ENCODE data around the gene GNAT1.

GNAT1 gene

DNA sequence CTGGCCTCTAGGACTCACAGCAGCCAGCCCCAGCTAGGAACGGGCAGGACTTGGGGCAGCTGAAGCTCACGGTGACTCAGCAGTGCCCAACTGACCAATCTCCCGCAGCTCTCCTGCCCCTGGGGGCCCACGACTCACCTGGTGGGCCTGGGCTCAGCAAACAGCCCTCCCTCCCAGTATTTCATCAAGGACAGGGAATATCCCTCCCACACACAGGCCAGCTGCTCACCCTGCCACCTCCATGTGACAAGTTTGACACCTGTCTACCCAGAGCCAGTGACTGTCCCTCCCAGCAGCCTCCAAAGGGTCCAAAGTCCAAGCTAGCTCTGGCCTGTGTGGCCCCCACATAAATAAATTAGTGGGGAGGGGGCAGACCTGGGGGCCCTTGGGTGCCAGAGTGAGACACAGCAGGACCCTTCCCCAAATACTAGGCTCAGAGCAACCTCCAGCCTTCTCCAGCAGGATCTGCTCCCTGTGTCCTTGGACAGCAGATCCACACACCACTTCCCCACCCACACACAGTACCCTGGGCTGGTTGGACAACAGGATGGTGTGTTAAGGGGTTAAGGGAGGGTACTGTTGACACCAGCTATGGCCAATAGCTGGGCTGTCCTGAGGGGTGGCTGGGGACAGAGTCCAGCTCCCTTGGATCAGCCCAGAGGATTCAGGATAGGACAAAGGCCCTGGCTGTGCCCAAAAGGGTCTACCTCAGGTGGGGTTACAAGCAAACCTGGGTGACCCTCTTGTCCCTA is 4.3 kb downstream of the GNAT1 start:
- no peak overlapping the region for H3K4me3 ChIP-seq (ENCODE audit: insufficient read length, low read depth)
- peak overlapping the region; percentile 50 for H3K9ac ChIP-seq (ENCODE audit: insufficient read length, low read depth)
- H3K27me3 ChIP-seq (ENCODE audit: insufficient read depth, insufficient read length) = peaks cover 3% of the 10 kb centered on the region
- peaks cover 16% of the 10 kb centered on the region for H3K4me1 ChIP-seq (ENCODE audit: insufficient read depth, insufficient read length)
- DNase-seq (ENCODE audit: low read depth, low spot score) = no peak
- no peaks in the 10 kb centered on the region for H3K36me3 ChIP-seq (ENCODE audit: insufficient read depth, insufficient read length, low read length)
- H3K9me3 ChIP-seq (ENCODE audit: insufficient read depth, low read length) = no peaks in the 10 kb centered on the region
- no peak for TF ChIP-seq YY1 (IDR thresholded peaks at IDR 0.05; ENCODE audit: insufficient read depth, insufficient read length)
- no peak for TF ChIP-seq SUZ12 (IDR thresholded peaks at IDR 0.05; ENCODE audit: extremely low read depth, insufficient read depth, insufficient read length)
- TF ChIP-seq ZNF274 (IDR thresholded peaks at IDR 0.05; ENCODE audit: low read depth, low read length) = no peak

DNA sequence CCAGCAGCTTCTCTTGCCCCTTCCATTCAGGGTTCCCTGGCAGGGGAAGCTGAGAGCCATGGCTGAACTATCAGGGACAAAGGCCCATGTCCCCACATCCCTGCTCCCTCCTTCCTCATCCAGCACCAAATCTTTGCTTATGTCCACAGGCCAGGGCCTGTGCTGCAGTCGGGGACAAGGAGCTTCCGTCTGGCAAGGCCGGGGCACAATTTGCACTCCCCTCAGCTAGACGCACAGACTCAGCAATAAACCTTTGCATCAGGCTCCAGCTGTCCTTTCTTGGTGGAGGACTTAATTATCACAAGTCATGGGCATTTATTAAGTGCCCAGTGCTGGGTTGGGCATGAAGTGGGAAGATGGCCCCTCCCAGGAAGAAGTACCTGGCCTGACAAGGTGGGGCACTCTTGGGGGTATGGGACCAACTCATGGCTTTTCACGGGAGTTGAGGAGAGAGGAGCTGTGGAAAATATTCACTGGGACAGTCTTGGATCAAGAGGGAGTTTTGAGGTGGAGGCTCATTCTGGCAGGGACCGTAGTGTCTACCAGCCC is 4.9 kb downstream of the GNAT1 start:
- DNase-seq (ENCODE audit: low read depth, low spot score) = no peak
- no peak for TF ChIP-seq ZNF274 (IDR thresholded peaks at IDR 0.05; ENCODE audit: low read depth, low read length)
- no peak for TF ChIP-seq SUZ12 (IDR thresholded peaks at IDR 0.05; ENCODE audit: extremely low read depth, insufficient read depth, insufficient read length)
- no peak for TF ChIP-seq YY1 (IDR thresholded peaks at IDR 0.05; ENCODE audit: insufficient read depth, insufficient read length)
- Histone ChIP-seq H3K4me3 (ENCODE audit: insufficient read length, low read depth) (no peak overlapping the region), H3K4me1 (ENCODE audit: insufficient read depth, insufficient read length) (peaks cover 16% of the 10 kb centered on the region), H3K27me3 (ENCODE audit: insufficient read depth, insufficient read length) (peaks cover 3% of the 10 kb centered on the region), H3K9me3 (ENCODE audit: insufficient read depth, low read length) (no peaks in the 10 kb centered on the region), H3K36me3 (ENCODE audit: insufficient read depth, insufficient read length, low read length) (no peaks in the 10 kb centered on the region), H3K9ac (ENCODE audit: insufficient read length, low read depth) (no peak overlapping the region)

DNA sequence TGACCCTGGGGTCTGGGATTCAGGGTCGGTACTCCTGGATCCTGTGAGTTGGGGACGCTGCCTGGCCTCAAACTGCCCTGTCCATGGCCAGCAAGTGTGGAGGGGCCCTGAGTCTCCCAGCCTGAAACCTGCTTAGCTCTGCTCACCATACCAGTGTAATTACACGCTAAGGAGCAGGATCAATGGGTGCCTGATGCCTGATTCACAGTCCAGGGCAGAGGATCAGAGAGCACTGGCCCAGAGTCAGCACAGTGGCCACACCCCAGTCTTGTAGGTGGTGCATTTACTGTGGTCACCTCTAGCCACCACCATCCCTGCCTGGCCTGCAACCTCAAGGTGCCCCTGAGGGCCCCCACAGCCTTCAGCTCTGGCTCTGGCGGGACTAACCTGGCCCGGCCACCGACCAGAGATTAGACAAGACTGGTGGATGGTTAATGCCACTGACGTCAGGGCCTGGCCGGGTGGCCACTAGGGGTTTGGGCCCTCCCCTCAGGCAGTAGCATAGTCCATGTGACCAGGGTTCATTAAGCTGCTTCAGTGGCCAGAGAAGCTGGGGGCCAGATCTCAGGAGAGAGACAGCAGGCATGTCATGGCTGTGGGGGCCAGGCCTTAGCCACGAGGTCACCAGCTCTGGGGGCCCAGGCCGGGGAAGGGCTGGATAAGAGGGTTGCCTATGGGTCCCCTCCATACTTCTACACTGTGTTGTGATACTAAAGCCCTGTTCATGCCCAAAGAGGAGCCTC is 10.3 kb downstream of the GNAT1 start:
- DNase-seq (ENCODE audit: low read depth, low spot score) = no peak
- no peak overlapping the region for H3K4me3 ChIP-seq (ENCODE audit: insufficient read length, low read depth)
- H3K9me3 ChIP-seq (ENCODE audit: insufficient read depth, low read length) = no peaks in the 10 kb centered on the region
- H3K4me1 ChIP-seq (ENCODE audit: insufficient read depth, insufficient read length) = peaks cover 22% of the 10 kb centered on the region
- peaks cover 27% of the 10 kb centered on the region for H3K27me3 ChIP-seq (ENCODE audit: insufficient read depth, insufficient read length)
- TF ChIP-seq ZNF274 (IDR thresholded peaks at IDR 0.05; ENCODE audit: low read depth, low read length) (no peak), SUZ12 (IDR thresholded peaks at IDR 0.05; ENCODE audit: extremely low read depth, insufficient read depth, insufficient read length) (no peak), YY1 (IDR thresholded peaks at IDR 0.05; ENCODE audit: insufficient read depth, insufficient read length) (no peak)
- H3K9ac ChIP-seq (ENCODE audit: insufficient read length, low read depth) = no peak overlapping the region
- H3K36me3 ChIP-seq (ENCODE audit: insufficient read depth, insufficient read length, low read length) = no peaks in the 10 kb centered on the region

DNA sequence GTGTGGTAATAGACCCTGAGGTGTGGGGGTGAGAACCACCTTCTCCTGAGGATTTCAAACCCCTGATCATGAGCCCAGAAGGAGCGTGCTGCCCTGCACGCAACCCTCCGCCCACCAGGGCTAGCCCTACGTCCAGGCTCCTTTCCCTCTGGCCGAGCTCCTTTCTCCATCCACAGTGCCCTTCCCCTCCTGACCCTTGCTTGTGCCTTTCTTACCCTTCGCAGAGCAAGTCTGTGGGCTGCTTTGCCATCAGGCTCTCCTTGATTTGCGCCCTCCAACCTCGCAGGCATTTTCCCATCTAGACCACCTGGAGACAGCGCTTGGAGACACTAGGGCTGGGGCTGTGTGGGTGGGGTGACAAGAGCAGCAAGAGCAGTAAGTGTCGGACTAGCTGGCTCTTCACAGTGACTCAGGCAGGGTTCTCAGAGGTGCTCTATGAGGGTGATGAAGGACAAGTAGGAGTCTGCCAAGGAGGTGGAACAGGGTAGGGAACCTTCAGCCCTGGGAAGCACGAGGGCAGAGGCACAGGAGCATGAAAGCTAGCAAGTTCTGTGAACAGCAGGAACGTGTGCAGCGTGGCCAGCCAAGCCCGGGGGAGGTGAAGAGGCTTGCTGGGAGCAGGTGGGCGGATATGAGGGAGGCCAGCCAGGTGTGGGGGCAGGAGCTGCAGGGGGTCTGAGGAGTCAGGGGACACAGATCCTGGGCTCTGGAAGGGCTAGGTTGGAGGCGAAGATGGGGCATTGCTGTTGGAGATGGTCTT is 11.1 kb downstream of the GNAT1 start:
- no peak for TF ChIP-seq YY1 (IDR thresholded peaks at IDR 0.05; ENCODE audit: insufficient read depth, insufficient read length)
- TF ChIP-seq SUZ12 (IDR thresholded peaks at IDR 0.05; ENCODE audit: extremely low read depth, insufficient read depth, insufficient read length) = no peak
- Histone ChIP-seq H3K4me1 (ENCODE audit: insufficient read depth, insufficient read length) (peaks cover 22% of the 10 kb centered on the region), H3K4me3 (ENCODE audit: insufficient read length, low read depth) (no peak overlapping the region), H3K9ac (ENCODE audit: insufficient read length, low read depth) (no peak overlapping the region), H3K9me3 (ENCODE audit: insufficient read depth, low read length) (no peaks in the 10 kb centered on the region), H3K36me3 (ENCODE audit: insufficient read depth, insufficient read length, low read length) (no peaks in the 10 kb centered on the region), H3K27me3 (ENCODE audit: insufficient read depth, insufficient read length) (peaks cover 35% of the 10 kb centered on the region)
- no peak for DNase-seq (ENCODE audit: low read depth, low spot score)

DNA sequence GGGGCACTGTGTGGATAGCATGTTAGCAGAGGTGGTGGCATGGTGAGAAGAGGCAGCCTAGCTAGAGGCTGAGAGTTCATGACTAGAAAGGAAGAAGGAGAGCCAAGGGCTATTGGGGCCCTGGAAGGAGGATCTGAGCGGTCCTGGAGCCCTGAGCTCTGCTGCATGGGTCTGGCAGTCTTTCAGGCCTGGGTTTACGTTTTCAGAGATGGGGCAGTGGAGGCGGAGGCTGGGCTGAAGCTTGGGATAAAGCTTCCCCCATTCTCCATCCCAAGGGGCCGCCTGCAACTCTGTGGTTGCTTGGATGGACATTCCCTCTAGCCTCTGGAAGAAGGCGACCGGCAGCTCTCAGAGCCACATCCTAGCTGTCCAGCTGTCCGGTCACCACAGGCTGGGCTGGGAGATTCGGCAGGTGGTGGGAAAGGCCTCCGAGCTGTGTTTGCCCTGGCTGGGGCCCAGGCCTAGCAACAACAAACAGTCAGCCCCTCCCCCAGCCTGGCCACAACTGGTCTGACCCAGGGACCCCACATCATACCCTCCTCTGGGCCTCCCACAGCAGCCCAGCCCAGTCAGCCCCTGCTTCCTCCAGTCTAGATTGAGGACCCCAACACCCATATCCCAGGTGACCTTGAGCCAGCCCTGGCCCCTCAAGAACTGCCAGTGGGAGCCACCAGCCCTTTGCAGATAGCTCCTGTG is 11.9 kb downstream of the GNAT1 start:
- Histone ChIP-seq H3K9me3 (ENCODE audit: insufficient read depth, low read length) (no peaks in the 10 kb centered on the region), H3K9ac (ENCODE audit: insufficient read length, low read depth) (no peak overlapping the region), H3K27me3 (ENCODE audit: insufficient read depth, insufficient read length) (peaks cover 37% of the 10 kb centered on the region), H3K4me3 (ENCODE audit: insufficient read length, low read depth) (no peak overlapping the region), H3K36me3 (ENCODE audit: insufficient read depth, insufficient read length, low read length) (no peaks in the 10 kb centered on the region), H3K4me1 (ENCODE audit: insufficient read depth, insufficient read length) (peaks cover 22% of the 10 kb centered on the region)
- TF ChIP-seq ZNF274 (IDR thresholded peaks at IDR 0.05; ENCODE audit: low read depth, low read length) (no peak), YY1 (IDR thresholded peaks at IDR 0.05; ENCODE audit: insufficient read depth, insufficient read length) (no peak), SUZ12 (IDR thresholded peaks at IDR 0.05; ENCODE audit: extremely low read depth, insufficient read depth, insufficient read length) (no peak)
- DNase-seq (ENCODE audit: low read depth, low spot score) = no peak

DNA sequence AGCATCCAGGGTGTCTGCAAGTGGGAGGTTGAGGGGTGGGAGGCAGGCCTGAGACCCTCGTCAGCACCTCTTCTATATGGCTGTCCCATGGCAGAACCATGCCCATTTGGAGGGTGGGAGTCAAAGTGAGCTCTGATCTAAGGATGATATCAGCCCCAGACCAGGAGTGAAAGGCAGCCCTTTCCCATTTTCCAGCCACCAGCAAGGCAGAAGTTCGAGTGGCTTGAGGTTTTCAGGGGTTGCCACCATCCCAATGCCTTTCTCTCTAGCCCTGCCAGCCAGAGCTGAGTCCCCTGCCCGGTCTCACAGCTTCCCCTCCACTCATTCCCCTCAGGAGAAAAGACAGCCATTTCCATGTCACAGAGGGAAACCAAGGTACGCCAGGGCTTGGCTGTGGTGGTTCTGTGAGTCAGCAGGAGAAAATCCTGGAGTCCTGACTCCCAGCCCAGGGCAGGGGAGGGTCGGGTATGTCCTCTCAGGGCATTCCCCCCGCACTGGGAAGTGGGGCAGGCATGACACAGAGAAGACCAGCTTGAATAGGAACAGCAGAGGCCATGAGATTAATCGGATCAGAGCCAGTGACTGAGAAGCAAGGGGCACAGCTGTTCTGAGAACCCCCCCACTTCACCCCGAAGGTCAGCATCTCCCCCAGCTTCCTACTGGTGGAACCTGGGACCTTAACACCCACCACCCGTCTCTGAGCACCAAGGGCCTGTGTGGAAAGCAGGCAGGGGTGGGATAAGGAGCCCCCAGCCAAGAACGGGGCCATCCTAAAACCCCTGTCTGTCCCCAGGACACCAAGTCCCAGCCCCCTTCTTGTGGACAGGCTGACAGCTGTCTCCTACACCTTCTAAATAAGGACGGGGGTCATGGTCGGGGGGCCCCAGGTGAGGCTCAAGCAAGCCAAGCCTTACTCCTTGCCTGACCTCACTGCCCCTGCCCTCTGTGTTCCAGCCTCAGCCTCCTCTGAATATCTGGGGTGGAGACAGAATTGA is 12.7 kb downstream of the GNAT1 start:
- Histone ChIP-seq H3K4me3 (ENCODE audit: insufficient read length, low read depth) (no peak overlapping the region), H3K9me3 (ENCODE audit: insufficient read depth, low read length) (no peaks in the 10 kb centered on the region), H3K27me3 (ENCODE audit: insufficient read depth, insufficient read length) (peaks cover 37% of the 10 kb centered on the region), H3K9ac (ENCODE audit: insufficient read length, low read depth) (peak overlapping the region; percentile 32), H3K36me3 (ENCODE audit: insufficient read depth, insufficient read length, low read length) (no peaks in the 10 kb centered on the region), H3K4me1 (ENCODE audit: insufficient read depth, insufficient read length) (peaks cover 29% of the 10 kb centered on the region)
- no peak for DNase-seq (ENCODE audit: low read depth, low spot score)
- TF ChIP-seq SUZ12 (IDR thresholded peaks at IDR 0.05; ENCODE audit: extremely low read depth, insufficient read depth, insufficient read length) = no peak
- no peak for TF ChIP-seq ZNF274 (IDR thresholded peaks at IDR 0.05; ENCODE audit: low read depth, low read length)
- TF ChIP-seq YY1 (IDR thresholded peaks at IDR 0.05; ENCODE audit: insufficient read depth, insufficient read length) = no peak

All from NT2/D1 (cell line).